NOMO-1 treated with dmso at 0.1 percent for 144 hours (cell line): ENCODE data around the gene ATP10A.

Experiments used
- DNase-seq: peaks from one replicate; lab custom pipeline; 2025; ENCODE audit not compliant: unreplicated experiment; lab: John Stamatoyannopoulos, UW

The ATP10A gene

GRCh38 chr15:25797035-25797434 is 66.1 kb downstream of the ATP10A start:
- DNase-seq, result no peak

GRCh38 chr15:25796395-25796794 is 66.7 kb downstream of the ATP10A start:
- no peak for DNase-seq

GRCh38 chr15:25795712-25796111 is 67.4 kb downstream of the ATP10A start:
- no peak for DNase-seq

GRCh38 chr15:25795061-25795460 is 68.1 kb downstream of the ATP10A start:
- DNase-seq, result no peak

GRCh38 chr15:25793354-25794050 is 69.6 kb downstream of the ATP10A start:
- DNase-seq, result peak; percentile 95

- no peak for DNase-seq
Measured at GRCh38 chr15:25792128-25792527, 71.0 kb downstream of the ATP10A start.

GRCh38 chr15:25790000-25790660 is 73.0 kb downstream of the ATP10A start:
- DNase-seq, result peak; percentile 66

GRCh38 chr15:25789616-25789999 is 73.5 kb downstream of the ATP10A start:
- no peak for DNase-seq

GRCh38 chr15:25789211-25789610 is 73.9 kb downstream of the ATP10A start:
- DNase-seq, result no peak

GRCh38 chr15:25787855-25788520 is 75.1 kb downstream of the ATP10A start:
- DNase-seq, result no peak

- no peak for DNase-seq
Measured at GRCh38 chr15:25787381-25787780, 75.7 kb downstream of the ATP10A start.

GRCh38 chr15:25786040-25786439 is 77.1 kb downstream of the ATP10A start:
- no peak for DNase-seq

- DNase-seq, result no peak
Measured at GRCh38 chr15:25785641-25786025, 77.5 kb downstream of the ATP10A start.

GRCh38 chr15:25784876-25785640 is 78.1 kb downstream of the ATP10A start:
- no peak for DNase-seq

- no peak for DNase-seq
Measured at GRCh38 chr15:25783607-25784540, 79.3 kb downstream of the ATP10A start.

- no peak for DNase-seq
Measured at GRCh38 chr15:25783134-25783533, 80.0 kb downstream of the ATP10A start.

GRCh38 chr15:25780479-25781255 is 82.5 kb downstream of the ATP10A start:
- DNase-seq, result no peak

GRCh38 chr15:25778161-25778560 is 85.0 kb downstream of the ATP10A start:
- DNase-seq, result peak; percentile 42

GRCh38 chr15:25777037-25777436 is 86.1 kb downstream of the ATP10A start:
- no peak for DNase-seq
